NCI-H1417 (cell line): ENCODE data around the gene CARD9.

Experiments
- DNase-seq, 3 experiments: peaks; one replicate each; lab custom pipeline; 2025; lab: John Stamatoyannopoulos, UW

The CARD9 gene

GRCh38 chr9:136401173-136401922, 27.9 kb upstream of the CARD9 start:
- no peak for DNase-seq

GRCh38 chr9:136400038-136400834, 26.8 kb upstream of the CARD9 start, which contains the start of gene SNAPC4:
SNAPC4 (minus strand) TSS chr9:136400170; CDS start chr9:136398428, 1,742 bp downstream.
- peak; percentile 89 to 95 (median 94) for DNase-seq

GRCh38 chr9:136399176-136400037, 25.9 kb upstream of the CARD9 start:
- peak in 2 of 3 experiments; percentile 51 to 62 for DNase-seq

GRCh38 chr9:136398286-136398685, 24.8 kb upstream of the CARD9 start:
- no peak for DNase-seq

GRCh38 chr9:136397643-136398042, 24.2 kb upstream of the CARD9 start:
- DNase-seq = no peak

DNA sequence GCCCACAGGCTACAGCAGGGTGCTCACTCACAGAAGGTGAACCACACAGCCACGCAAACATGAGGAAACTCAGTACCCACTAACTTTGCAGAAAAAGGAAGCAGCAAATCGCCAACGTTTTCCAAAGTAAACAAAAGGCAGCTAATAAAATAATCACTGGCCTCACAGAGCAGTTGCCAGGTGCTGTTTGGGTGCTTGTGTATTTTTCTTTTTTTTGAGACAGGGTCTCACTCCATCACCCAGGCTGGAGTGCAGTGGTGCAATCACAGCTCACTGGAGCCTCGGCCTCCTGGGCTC, 22.7 kb upstream of the CARD9 start:
- no peak for DNase-seq

GRCh38 chr9:136395345-136396218, 22.1 kb upstream of the CARD9 start:
- DNase-seq = no peak

GRCh38 chr9:136395020-136395340, 21.5 kb upstream of the CARD9 start:
- no peak for DNase-seq

DNA sequence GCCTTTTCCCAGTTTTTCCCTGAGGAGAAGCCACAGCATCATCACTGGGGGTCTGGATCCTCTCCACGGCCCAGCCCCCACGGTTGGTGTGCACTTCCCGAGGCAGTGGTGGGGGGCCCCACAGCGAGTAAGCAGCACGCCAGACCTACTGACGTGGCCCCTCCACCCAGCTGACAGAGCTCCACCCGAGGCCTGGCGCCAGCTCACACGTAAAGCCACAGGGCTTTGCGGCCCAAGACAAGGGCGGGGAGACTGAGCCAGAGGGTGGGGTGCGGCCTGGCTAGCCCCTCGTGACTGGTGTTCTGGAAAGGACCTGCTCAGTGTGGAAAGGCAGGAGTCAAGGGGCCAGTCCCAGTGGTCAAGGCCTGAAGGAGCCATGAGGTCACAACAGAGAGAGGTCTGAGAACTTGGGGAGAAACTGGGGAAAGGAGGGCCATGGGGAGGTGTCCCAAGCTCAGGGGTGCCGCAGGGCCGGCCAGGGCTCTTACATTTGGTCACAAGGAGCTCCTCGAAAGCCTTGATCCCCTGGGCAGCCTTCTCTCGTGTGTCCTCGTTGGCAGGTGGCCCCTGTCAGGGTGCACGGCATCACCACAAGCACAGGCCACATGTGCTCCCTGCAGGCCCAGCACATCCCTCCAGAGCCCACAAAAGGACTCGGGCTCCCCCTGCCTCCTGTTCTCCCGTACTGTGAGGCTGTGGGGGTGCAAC, 21.0 kb upstream of the CARD9 start:
- no peak for DNase-seq

DNA sequence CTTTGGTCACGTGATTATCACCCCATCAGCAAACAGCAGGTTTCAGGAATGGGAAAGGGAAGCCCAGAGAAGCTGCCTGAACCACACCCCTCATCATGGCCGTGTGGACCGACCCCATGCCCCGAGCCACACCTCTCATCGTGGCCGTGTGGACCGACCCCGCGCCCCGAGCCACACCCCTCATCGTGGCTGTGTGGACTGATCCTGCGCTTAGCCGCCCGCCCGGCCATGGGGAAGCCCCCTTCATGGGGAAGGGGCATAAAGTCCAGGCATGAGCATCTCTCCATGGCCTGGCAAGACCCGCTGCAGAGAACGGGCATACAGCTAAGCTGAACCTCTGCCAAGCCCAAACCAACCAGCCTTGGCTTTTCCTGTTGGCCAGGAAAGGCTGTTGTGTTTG, 20.1 kb upstream of the CARD9 start:
- DNase-seq = no peak

- DNase-seq = no peak
These were observed 19.3 kb upstream of the CARD9 start for GRCh38 chr9:136392538-136393449.

GRCh38 chr9:136391737-136392537, 18.5 kb upstream of the CARD9 start:
- no peak for DNase-seq

GRCh38 chr9:136389396-136389795, 15.9 kb upstream of the CARD9 start:
- DNase-seq = no peak

- no peak for DNase-seq
These were observed 13.7 kb upstream of the CARD9 start for GRCh38 chr9:136387217-136387616.

- DNase-seq = no peak
These were observed 12.5 kb upstream of the CARD9 start for GRCh38 chr9:136386018-136386417.

DNA sequence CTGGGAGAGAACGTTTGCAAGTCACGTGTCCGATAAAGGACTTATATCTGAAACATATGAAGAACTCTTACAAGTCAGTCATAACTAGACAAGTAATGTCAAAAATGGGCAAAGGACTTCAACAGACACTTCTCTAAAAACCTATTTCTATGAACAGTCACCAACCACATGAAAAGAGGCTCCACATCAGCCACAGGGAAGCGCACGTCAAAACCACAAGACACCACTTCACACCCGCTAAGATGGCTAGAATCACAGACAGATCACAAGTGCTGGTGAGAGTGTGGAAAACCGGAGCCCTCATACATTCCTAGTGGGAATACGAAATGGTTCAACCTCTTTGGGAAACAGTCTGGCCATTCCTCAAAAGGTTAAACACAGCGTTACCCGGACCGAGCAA, 11.5 kb upstream of the CARD9 start:
- DNase-seq = no peak

DNA sequence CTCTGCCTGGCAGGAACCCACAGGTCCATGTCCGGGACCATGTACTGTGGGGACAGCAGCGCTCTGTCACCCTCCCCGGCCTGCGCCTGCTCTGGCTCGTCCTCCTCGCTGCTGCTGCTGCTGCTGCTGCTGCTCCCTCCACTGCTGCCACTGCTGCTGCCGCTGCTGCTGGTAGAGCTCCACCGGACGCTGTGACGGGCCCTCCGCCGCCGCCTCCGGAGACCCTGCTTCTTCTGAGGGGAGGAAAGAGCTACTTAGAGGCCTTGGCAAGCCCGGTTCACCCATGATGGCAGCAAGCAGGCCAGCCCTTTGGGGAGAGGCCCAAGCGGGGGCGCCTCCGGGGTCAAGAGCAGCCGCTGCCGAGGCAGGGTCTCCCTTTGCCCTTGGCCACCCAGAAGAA, 10.0 kb upstream of the CARD9 start:
- no peak for DNase-seq

GRCh38 chr9:136381966-136382513, 8.6 kb upstream of the CARD9 start:
- DNase-seq = no peak

- no peak for DNase-seq
These were observed 7.8 kb upstream of the CARD9 start for GRCh38 chr9:136381311-136381710.
